Measurements from ENCODE around the gene CCDC178.

- TF ChIP-seq ELF1 (IDR thresholded peaks at IDR 0.05; ENCODE audit: borderline replicate concordance, low read depth) (no peak), EGR1 (IDR thresholded peaks at IDR 0.05; ENCODE audit: low read depth) (no peak)
Observed at GRCh38 chr18:33375829-33376228, 64.7 kb downstream of the CCDC178 start.

Data from HCT116 (cell line).